ENCODE data around the gene POLE.

DNA sequence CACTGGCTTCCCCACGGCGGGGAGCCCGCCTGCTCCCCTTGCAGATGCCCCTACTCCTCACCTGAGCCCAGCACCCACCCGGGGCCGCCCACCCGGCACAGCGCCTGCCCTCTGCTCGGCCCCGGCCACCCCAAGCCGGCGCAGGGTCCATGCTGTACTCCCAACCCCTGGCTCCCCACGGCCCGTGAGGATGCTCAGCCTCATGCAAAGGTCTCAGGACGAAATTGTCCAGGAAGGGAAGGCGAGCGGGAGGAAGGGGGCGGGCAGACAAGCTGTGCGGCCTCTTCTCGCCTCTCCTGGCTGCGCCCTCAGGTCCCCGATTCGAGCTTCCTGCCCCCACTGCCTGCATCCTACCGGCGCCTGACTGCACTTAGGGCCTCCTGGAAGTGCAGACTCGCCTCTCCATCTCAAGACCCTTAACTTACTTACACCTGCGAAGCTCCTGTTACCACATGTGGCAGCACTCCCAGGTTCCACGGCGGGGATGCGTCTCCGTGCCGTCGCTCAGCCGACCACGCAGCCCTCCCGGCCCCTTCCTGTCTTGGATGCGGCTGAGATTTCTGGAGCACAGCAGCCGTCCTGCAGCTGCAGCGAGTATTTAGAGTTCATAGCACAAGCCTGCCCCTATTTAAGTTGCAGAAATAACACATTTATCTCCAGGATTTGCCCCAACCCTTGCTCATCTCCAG lies 94.7 kb downstream of the POLE start:
- TF ChIP-seq EZH2 (IDR thresholded peaks at IDR 0.05; ENCODE audit: insufficient read depth, poor library complexity, severe bottlenecking) (no peak), EZH2phosphoT487 (IDR thresholded peaks at IDR 0.05; ENCODE audit: insufficient read depth, low read depth) (no peak)
